ENCODE measurements around the gene CFAP77. TPM values are rescaled to one million over a fixed set of nuclear protein-coding genes. Genes with fewer than 3 reads are reported as not detected.

CFAP77 gene
- total and polyA plus RNA-seq, 9 donors, result 0.11 to 13.8 (median 0.47) TPM; not detected in 4

GRCh38 chr9:132578367-132578932 lies 168.4 kb downstream of the CFAP77 start:
- DNase-seq, result no peak
- WGBS, 3 donors, result 28 to 37% (median 36%) methylated on average over 7 of the region's 7 CpGs
- Histone ChIP-seq H3K27ac (no peak overlapping the region), H3K9me3 (no peaks in the 10 kb centered on the region), H3K4me3 (no peak overlapping the region), H3K27me3 (peaks cover 13% of the 10 kb centered on the region), H3K36me3 (no peaks in the 10 kb centered on the region), H3K4me1 (ENCODE audit: insufficient read depth) (peaks cover 5% of the 10 kb centered on the region)
- no peak for TF ChIP-seq POLR2A (IDR thresholded peaks at IDR 0.05)
- no peak for TF ChIP-seq EP300 (IDR thresholded peaks at IDR 0.05)
- no peak for TF ChIP-seq CTCF (IDR thresholded peaks at IDR 0.05)
- intact Hi-C loops (cut with DNase I), result loop anchor here in 2 of 4 donors (10.0 kb wide), 1 partner anchor 74 kb away; no protein-coding TSS in a partner anchor

GRCh38 chr9:132579427-132579798 lies 169.4 kb downstream of the CFAP77 start:
- Histone ChIP-seq H3K4me3 (no peak overlapping the region), H3K27ac (no peak overlapping the region), H3K27me3 (peaks cover 13% of the 10 kb centered on the region), H3K9me3 (no peaks in the 10 kb centered on the region), H3K4me1 (ENCODE audit: insufficient read depth) (peaks cover 5% of the 10 kb centered on the region), H3K36me3 (no peaks in the 10 kb centered on the region)
- DNase-seq, result no peak
- intact Hi-C loops (cut with DNase I), result loop anchor here in 2 of 4 donors (10.0 kb wide), 1 partner anchor 75 kb away; no protein-coding TSS in a partner anchor
- TF ChIP-seq EP300 (IDR thresholded peaks at IDR 0.05), result no peak
- no peak for TF ChIP-seq CTCF (IDR thresholded peaks at IDR 0.05)
- TF ChIP-seq POLR2A (IDR thresholded peaks at IDR 0.05), result no peak
- WGBS, 3 donors, result 8 to 10% (median 9%) methylated on average over 15 of the region's 15 CpGs

GRCh38 chr9:132582276-132582785 lies 172.3 kb downstream of the CFAP77 start, which contains the start of gene BARHL1:
BARHL1 (plus strand) TSS chr9:132582606; CDS start chr9:132582798, 192 bp downstream.
- Histone ChIP-seq H3K27me3 (peaks cover 13% of the 10 kb centered on the region), H3K27ac (no peak within 1 kb of the TSS), H3K4me1 (ENCODE audit: insufficient read depth) (peaks cover 5% of the 10 kb centered on the region), H3K36me3 (no peaks in the 10 kb centered on the region), H3K4me3 (peak within 1 kb of the TSS; percentile 13), H3K9me3 (no peaks in the 10 kb centered on the region)
- 1 to 3% (median 2%) methylated on average over 36 of the region's 36 CpGs for WGBS, 3 donors
- intact Hi-C loops (cut with DNase I), result no loop called here
- no peak for DNase-seq
- no peak for TF ChIP-seq POLR2A (IDR thresholded peaks at IDR 0.05)
- TF ChIP-seq EP300 (IDR thresholded peaks at IDR 0.05), result no peak
- TF ChIP-seq CTCF (IDR thresholded peaks at IDR 0.05), result no peak

- H3K36me3 ChIP-seq, result no peaks in the 10 kb centered on the region
- TF ChIP-seq POLR2A (IDR thresholded peaks at IDR 0.05), result no peak
- no peak for TF ChIP-seq CTCF (IDR thresholded peaks at IDR 0.05)
- WGBS, 3 donors, result 10 to 11% (median 11%) methylated on average over 25 to 37 of the region's 37 CpGs
Measured at GRCh38 chr9:132582786-132583583, 173.0 kb downstream of the CFAP77 start.

More at GRCh38 chr9:132582786-132583583, 173.0 kb downstream of the CFAP77 start:
- H3K9me3 ChIP-seq, result no peaks in the 10 kb centered on the region
- peaks cover 5% of the 10 kb centered on the region for H3K4me1 ChIP-seq (ENCODE audit: insufficient read depth)
- peaks cover 13% of the 10 kb centered on the region for H3K27me3 ChIP-seq
- no peak for DNase-seq
- no peak overlapping the region for H3K4me3 ChIP-seq
- intact Hi-C loops (cut with DNase I), result no loop called here
- no peak overlapping the region for H3K27ac ChIP-seq
